H1 (cell line): ENCODE results near the gene DCLK1.

Experiments used
- CREB1 ChIP-seq: IDR thresholded peaks from 2 replicates; pipeline ENCODE4 v1.6.1; 2012; ENCODE audit warnings: inconsistent platforms
- POLR2A ChIP-seq, 2 experiments: IDR thresholded peaks; 1 replicate in 1 of 2; 2 replicates in 1 of 2; pipeline ENCODE4 v1.6.1; 2011; ENCODE audit warnings: low read depth in 2 of 2, low read length in 2 of 2, mild to moderate bottlenecking in 2 of 2; ENCODE audit errors: control extremely low read depth in 1 of 2
- POLR2AphosphoS5 ChIP-seq: IDR thresholded peaks from 2 replicates; pipeline ENCODE4 v1.6.1; 2011; ENCODE audit warnings: low read depth, low read length
- POU5F1 ChIP-seq: IDR thresholded peaks from 2 replicates; pipeline ENCODE4 v1.6.1; 2011; ENCODE audit warnings: low read depth, mild to moderate bottlenecking, low read length, moderate library complexity
- SAP30 ChIP-seq: fragments of 300-600 bp; sonication (generic); IDR thresholded peaks from 2 replicates; pipeline ENCODE4 v1.7.1; 2012; ENCODE audit warnings: low read length, moderate library complexity, mild to moderate bottlenecking, inconsistent platforms; ENCODE audit not compliant: insufficient read depth, insufficient replicate concordance
- SIN3A ChIP-seq, 2 experiments: IDR thresholded peaks in 1 of 2; conservative IDR thresholded peaks in 1 of 2; 2 replicates each; pipeline ENCODE4 v1.6.1; 2011 to 2012; ENCODE audit warnings: low read length in 2 of 2, improper control_type of control experiment in 1 of 2, low read depth in 1 of 2, mild to moderate bottlenecking in 1 of 2
- ZNF274 ChIP-seq: IDR thresholded peaks from 2 replicates; pipeline ENCODE4 v1.7.0; 2012; ENCODE audit warnings: low read length, borderline replicate concordance; ENCODE audit errors: extremely low read depth
- TF ChIP-seq, protein P1 (sequence below), 3 experiments: IDR thresholded peaks; 1 replicate in 2 of 3; 2 replicates in 1 of 3; pipeline versions ENCODE4 v1.5.1 to v1.6.1; 2011; ENCODE audit warnings: low read length in 3 of 3, mild to moderate bottlenecking in 3 of 3, inconsistent platforms in 2 of 3, low read depth in 1 of 3, moderate library complexity in 1 of 3; ENCODE audit not compliant: insufficient read depth in 1 of 3; ENCODE audit errors: control extremely low read depth in 1 of 3
- TF ChIP-seq, protein P2 (sequence below): IDR thresholded peaks from 2 replicates; pipeline ENCODE4 v1.6.1; 2012; ENCODE audit warnings: inconsistent platforms

DNA sequence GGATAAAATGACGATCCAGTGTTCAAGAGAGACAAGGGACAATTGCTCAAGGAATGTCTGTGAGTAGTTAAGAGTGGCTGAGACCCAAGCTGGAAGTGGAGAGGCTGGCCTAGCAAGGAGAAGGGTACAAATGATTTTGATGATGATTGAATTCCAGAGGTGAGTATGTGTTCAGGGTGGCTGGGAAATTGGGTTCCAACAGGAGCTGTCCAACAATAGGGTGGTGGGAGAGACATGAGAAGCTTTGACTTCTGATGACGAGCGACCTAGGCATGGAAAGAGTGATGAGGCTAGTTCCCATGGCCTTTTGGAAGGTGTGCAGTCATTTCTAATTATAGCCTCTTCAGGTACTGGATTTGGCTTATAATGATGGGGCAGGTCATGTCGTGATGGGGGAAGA lies 29.1 kb upstream of the DCLK1 start:
- TF ChIP-seq, protein P1, sequence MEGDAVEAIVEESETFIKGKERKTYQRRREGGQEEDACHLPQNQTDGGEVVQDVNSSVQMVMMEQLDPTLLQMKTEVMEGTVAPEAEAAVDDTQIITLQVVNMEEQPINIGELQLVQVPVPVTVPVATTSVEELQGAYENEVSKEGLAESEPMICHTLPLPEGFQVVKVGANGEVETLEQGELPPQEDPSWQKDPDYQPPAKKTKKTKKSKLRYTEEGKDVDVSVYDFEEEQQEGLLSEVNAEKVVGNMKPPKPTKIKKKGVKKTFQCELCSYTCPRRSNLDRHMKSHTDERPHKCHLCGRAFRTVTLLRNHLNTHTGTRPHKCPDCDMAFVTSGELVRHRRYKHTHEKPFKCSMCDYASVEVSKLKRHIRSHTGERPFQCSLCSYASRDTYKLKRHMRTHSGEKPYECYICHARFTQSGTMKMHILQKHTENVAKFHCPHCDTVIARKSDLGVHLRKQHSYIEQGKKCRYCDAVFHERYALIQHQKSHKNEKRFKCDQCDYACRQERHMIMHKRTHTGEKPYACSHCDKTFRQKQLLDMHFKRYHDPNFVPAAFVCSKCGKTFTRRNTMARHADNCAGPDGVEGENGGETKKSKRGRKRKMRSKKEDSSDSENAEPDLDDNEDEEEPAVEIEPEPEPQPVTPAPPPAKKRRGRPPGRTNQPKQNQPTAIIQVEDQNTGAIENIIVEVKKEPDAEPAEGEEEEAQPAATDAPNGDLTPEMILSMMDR (IDR thresholded peaks at IDR 0.05; ENCODE audit: control extremely low read depth in 1 of 3, insufficient read depth in 1 of 3, low read depth in 1 of 3, low read length in 3 of 3), result no peak
- TF ChIP-seq POLR2AphosphoS5 (no peak), POLR2A (IDR thresholded peaks at IDR 0.05; ENCODE audit: control extremely low read depth in 1 of 2, low read depth in 2 of 2, low read length in 2 of 2) (no peak), ZNF274 (no peak), SAP30 (no peak), POU5F1 (no peak), SIN3A (conservative IDR thresholded peaks at IDR 0.05 in 1 of 2, IDR thresholded peaks at IDR 0.05 in 1 of 2; ENCODE audit: low read depth in 1 of 2, low read length in 2 of 2) (no peak), CREB1 (no peak)
- TF ChIP-seq, protein P2, sequence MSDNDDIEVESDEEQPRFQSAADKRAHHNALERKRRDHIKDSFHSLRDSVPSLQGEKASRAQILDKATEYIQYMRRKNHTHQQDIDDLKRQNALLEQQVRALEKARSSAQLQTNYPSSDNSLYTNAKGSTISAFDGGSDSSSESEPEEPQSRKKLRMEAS, result no peak
